ENCODE data around the gene EMP1.

The EMP1 gene

GRCh38 chr12:13161172-13161571 lies 35.4 kb upstream of the EMP1 start:
- Histone ChIP-seq H3K4me1 (ENCODE audit: control insufficient read depth, insufficient read depth, low read length, poor library complexity, severe bottlenecking) (peaks cover 19% of the 10 kb centered on the region), H3K36me3 (ENCODE audit: control insufficient read depth, insufficient read depth, low read length) (no peaks in the 10 kb centered on the region), H3K9me3 (ENCODE audit: control insufficient read depth, low read length) (no peaks in the 10 kb centered on the region), H3K4me3 (ENCODE audit: extremely low read depth, insufficient read depth, low read length, poor library complexity, severe bottlenecking) (no peak overlapping the region), H3K27ac (ENCODE audit: low read depth, low read length, severe bottlenecking) (no peak overlapping the region)
- WGBS, 2 experiments (ENCODE audit: insufficient coverage in 2 of 2): 90% methylated on average over 2 of the region's 3 CpGs; no CpG with 5 or more reads in 1 of the 2 experiments

- Histone ChIP-seq H3K4me1 (ENCODE audit: control insufficient read depth, insufficient read depth, low read length, poor library complexity, severe bottlenecking) (peaks cover 25% of the 10 kb centered on the region), H3K36me3 (ENCODE audit: control insufficient read depth, insufficient read depth, low read length) (no peaks in the 10 kb centered on the region), H3K9me3 (ENCODE audit: control insufficient read depth, low read length) (peaks cover 3% of the 10 kb centered on the region), H3K27ac (ENCODE audit: low read depth, low read length, severe bottlenecking) (no peak overlapping the region), H3K4me3 (ENCODE audit: extremely low read depth, insufficient read depth, low read length, poor library complexity, severe bottlenecking) (no peak overlapping the region)
- 100% methylated on average over 3 of the region's 4 CpGs for WGBS, 2 experiments (ENCODE audit: insufficient coverage in 2 of 2)
Measured at GRCh38 chr12:13162904-13163303, 33.6 kb upstream of the EMP1 start.

GRCh38 chr12:13163868-13164635 lies 32.5 kb upstream of the EMP1 start:
- 89 to 93% methylated on average over 1 to 4 of the region's 8 CpGs for WGBS, 2 experiments (ENCODE audit: insufficient coverage in 2 of 2)
- H3K9me3 ChIP-seq (ENCODE audit: control insufficient read depth, low read length): peaks cover 4% of the 10 kb centered on the region
- H3K4me1 ChIP-seq (ENCODE audit: control insufficient read depth, insufficient read depth, low read length, poor library complexity, severe bottlenecking): peaks cover 25% of the 10 kb centered on the region
- H3K36me3 ChIP-seq (ENCODE audit: control insufficient read depth, insufficient read depth, low read length): no peaks in the 10 kb centered on the region
- no peak overlapping the region for H3K4me3 ChIP-seq (ENCODE audit: extremely low read depth, insufficient read depth, low read length, poor library complexity, severe bottlenecking)
- no peak overlapping the region for H3K27ac ChIP-seq (ENCODE audit: low read depth, low read length, severe bottlenecking)

- WGBS, 2 experiments (ENCODE audit: insufficient coverage in 2 of 2): 93 to 98% methylated on average over 5 of the region's 5 CpGs
- peaks cover 4% of the 10 kb centered on the region for H3K9me3 ChIP-seq (ENCODE audit: control insufficient read depth, low read length)
- H3K27ac ChIP-seq (ENCODE audit: low read depth, low read length, severe bottlenecking): no peak overlapping the region
- H3K4me3 ChIP-seq (ENCODE audit: extremely low read depth, insufficient read depth, low read length, poor library complexity, severe bottlenecking): no peak overlapping the region
- H3K36me3 ChIP-seq (ENCODE audit: control insufficient read depth, insufficient read depth, low read length): no peaks in the 10 kb centered on the region
- H3K4me1 ChIP-seq (ENCODE audit: control insufficient read depth, insufficient read depth, low read length, poor library complexity, severe bottlenecking): peaks cover 26% of the 10 kb centered on the region
Measured at GRCh38 chr12:13164921-13165616, 31.5 kb upstream of the EMP1 start.

GRCh38 chr12:13165617-13166041 lies 30.9 kb upstream of the EMP1 start:
- no peak overlapping the region for H3K27ac ChIP-seq (ENCODE audit: low read depth, low read length, severe bottlenecking)

GRCh38 chr12:13167226-13167625 lies 29.3 kb upstream of the EMP1 start:
- Histone ChIP-seq H3K36me3 (ENCODE audit: control insufficient read depth, insufficient read depth, low read length) (no peaks in the 10 kb centered on the region), H3K9me3 (ENCODE audit: control insufficient read depth, low read length) (peaks cover 4% of the 10 kb centered on the region), H3K4me1 (ENCODE audit: control insufficient read depth, insufficient read depth, low read length, poor library complexity, severe bottlenecking) (peaks cover 46% of the 10 kb centered on the region), H3K27ac (ENCODE audit: low read depth, low read length, severe bottlenecking) (no peak overlapping the region), H3K4me3 (ENCODE audit: extremely low read depth, insufficient read depth, low read length, poor library complexity, severe bottlenecking) (no peak overlapping the region)
- WGBS, 2 experiments (ENCODE audit: insufficient coverage in 2 of 2): 87 to 100% methylated on average over 1 to 3 of the region's 3 CpGs

More at GRCh38 chr12:13165617-13166041, 30.9 kb upstream of the EMP1 start:
- 70 to 71% methylated on average over 3 of the region's 3 CpGs for WGBS, 2 experiments (ENCODE audit: insufficient coverage in 2 of 2)
- no peak overlapping the region for H3K4me3 ChIP-seq (ENCODE audit: extremely low read depth, insufficient read depth, low read length, poor library complexity, severe bottlenecking)
- H3K4me1 ChIP-seq (ENCODE audit: control insufficient read depth, insufficient read depth, low read length, poor library complexity, severe bottlenecking): peaks cover 30% of the 10 kb centered on the region
- no peaks in the 10 kb centered on the region for H3K36me3 ChIP-seq (ENCODE audit: control insufficient read depth, insufficient read depth, low read length)
- peaks cover 4% of the 10 kb centered on the region for H3K9me3 ChIP-seq (ENCODE audit: control insufficient read depth, low read length)

- peaks cover 53% of the 10 kb centered on the region for H3K4me1 ChIP-seq (ENCODE audit: control insufficient read depth, insufficient read depth, low read length, poor library complexity, severe bottlenecking)
- H3K36me3 ChIP-seq (ENCODE audit: control insufficient read depth, insufficient read depth, low read length): no peaks in the 10 kb centered on the region
- H3K4me3 ChIP-seq (ENCODE audit: extremely low read depth, insufficient read depth, low read length, poor library complexity, severe bottlenecking): no peak overlapping the region
- H3K27ac ChIP-seq (ENCODE audit: low read depth, low read length, severe bottlenecking): no peak overlapping the region
- H3K9me3 ChIP-seq (ENCODE audit: control insufficient read depth, low read length): peaks cover 4% of the 10 kb centered on the region
- 92 to 95% methylated on average over 3 of the region's 4 CpGs for WGBS, 2 experiments (ENCODE audit: insufficient coverage in 2 of 2)
Measured at GRCh38 chr12:13167906-13168305, 28.6 kb upstream of the EMP1 start.

GRCh38 chr12:13169272-13169671 lies 27.3 kb upstream of the EMP1 start:
- H3K9me3 ChIP-seq (ENCODE audit: control insufficient read depth, low read length): peaks cover 4% of the 10 kb centered on the region
- no peak overlapping the region for H3K27ac ChIP-seq (ENCODE audit: low read depth, low read length, severe bottlenecking)
- 100% methylated on average over 1 of the region's 1 CpG; no CpG with 5 or more reads in 1 of the 2 experiments for WGBS, 2 experiments (ENCODE audit: insufficient coverage in 2 of 2)
- no peak overlapping the region for H3K4me3 ChIP-seq (ENCODE audit: extremely low read depth, insufficient read depth, low read length, poor library complexity, severe bottlenecking)
- H3K36me3 ChIP-seq (ENCODE audit: control insufficient read depth, insufficient read depth, low read length): no peaks in the 10 kb centered on the region
- H3K4me1 ChIP-seq (ENCODE audit: control insufficient read depth, insufficient read depth, low read length, poor library complexity, severe bottlenecking): peaks cover 64% of the 10 kb centered on the region

GRCh38 chr12:13170892-13171490 lies 25.5 kb upstream of the EMP1 start:
- 94 to 100% methylated on average over 2 to 3 of the region's 4 CpGs for WGBS, 2 experiments (ENCODE audit: insufficient coverage in 2 of 2)
- no peaks in the 10 kb centered on the region for H3K36me3 ChIP-seq (ENCODE audit: control insufficient read depth, insufficient read depth, low read length)
- H3K27ac ChIP-seq (ENCODE audit: low read depth, low read length, severe bottlenecking): no peak overlapping the region
- H3K4me1 ChIP-seq (ENCODE audit: control insufficient read depth, insufficient read depth, low read length, poor library complexity, severe bottlenecking): peaks cover 58% of the 10 kb centered on the region
- H3K4me3 ChIP-seq (ENCODE audit: extremely low read depth, insufficient read depth, low read length, poor library complexity, severe bottlenecking): no peak overlapping the region
- peaks cover 4% of the 10 kb centered on the region for H3K9me3 ChIP-seq (ENCODE audit: control insufficient read depth, low read length)

- Histone ChIP-seq H3K4me3 (ENCODE audit: extremely low read depth, insufficient read depth, low read length, poor library complexity, severe bottlenecking) (no peak overlapping the region), H3K36me3 (ENCODE audit: control insufficient read depth, insufficient read depth, low read length) (no peaks in the 10 kb centered on the region), H3K27ac (ENCODE audit: low read depth, low read length, severe bottlenecking) (peak overlapping the region; percentile 79), H3K9me3 (ENCODE audit: control insufficient read depth, low read length) (peaks cover 4% of the 10 kb centered on the region), H3K4me1 (ENCODE audit: control insufficient read depth, insufficient read depth, low read length, poor library complexity, severe bottlenecking) (peaks cover 53% of the 10 kb centered on the region)
- 62 to 76% methylated on average over 5 to 12 of the region's 14 CpGs for WGBS, 2 experiments (ENCODE audit: insufficient coverage in 2 of 2)
Measured at GRCh38 chr12:13171921-13172859, 24.3 kb upstream of the EMP1 start.

All from mesodermal cell (in vitro differentiated cells).